ENCODE results near the gene URI1. TPM values are rescaled to one million over a fixed set of nuclear protein-coding genes. Genes with fewer than 3 reads are reported as not detected.

URI1 gene
- total RNA-seq, 2 experiments from 2014 or later, result 45.1 to 79.2 TPM

DNA sequence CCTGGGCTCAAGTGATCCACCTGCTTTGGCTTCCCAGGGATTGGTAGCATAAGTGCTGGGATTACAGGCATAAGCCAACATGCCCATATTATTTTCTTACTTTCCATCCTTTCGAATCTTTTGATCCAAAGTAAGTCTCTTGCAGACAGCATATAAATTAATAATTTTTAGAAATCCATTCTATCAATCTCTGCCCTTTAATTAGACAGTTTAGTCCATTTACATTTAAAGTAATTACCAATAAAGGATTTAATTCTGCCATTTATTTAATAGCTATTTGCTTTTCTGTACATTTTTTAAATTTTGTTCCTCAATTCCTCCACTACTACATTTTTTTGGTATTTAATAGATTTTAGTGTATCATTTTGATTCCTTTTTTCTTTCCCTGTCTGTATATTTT, 7.3 kb upstream of the URI1 start:
- DNase-seq (ENCODE audit: low spot score), result no peak
- peaks cover 7% of the 10 kb centered on the region; the same call in 1 of the 2 replicates for H3K9me3 ChIP-seq (ENCODE audit: low read length)
- H3K4me3 ChIP-seq (ENCODE audit: low read depth, low read length, poor library complexity, severe bottlenecking), result no peak overlapping the region
- no peaks in the 10 kb centered on the region for H3K36me3 ChIP-seq (ENCODE audit: insufficient read depth, low read length)
- H3K79me2 ChIP-seq (ENCODE audit: insufficient read depth, low read depth, low read length), result no peaks in the 10 kb centered on the region
- no peaks in the 10 kb centered on the region for H4K20me1 ChIP-seq (ENCODE audit: insufficient read depth, low read length)
- BruUV-seq (replicated peaks), result no TSS peak
- ChIA-PET POLR2A (no interaction called here), CTCF (ENCODE audit: unreplicated experiment) (no interaction called here)
- TF ChIP-seq EZH2phosphoT487 (IDR thresholded peaks at IDR 0.05; ENCODE audit: borderline replicate concordance, low read depth, low read length), result no peak
- TF ChIP-seq, protein P1, sequence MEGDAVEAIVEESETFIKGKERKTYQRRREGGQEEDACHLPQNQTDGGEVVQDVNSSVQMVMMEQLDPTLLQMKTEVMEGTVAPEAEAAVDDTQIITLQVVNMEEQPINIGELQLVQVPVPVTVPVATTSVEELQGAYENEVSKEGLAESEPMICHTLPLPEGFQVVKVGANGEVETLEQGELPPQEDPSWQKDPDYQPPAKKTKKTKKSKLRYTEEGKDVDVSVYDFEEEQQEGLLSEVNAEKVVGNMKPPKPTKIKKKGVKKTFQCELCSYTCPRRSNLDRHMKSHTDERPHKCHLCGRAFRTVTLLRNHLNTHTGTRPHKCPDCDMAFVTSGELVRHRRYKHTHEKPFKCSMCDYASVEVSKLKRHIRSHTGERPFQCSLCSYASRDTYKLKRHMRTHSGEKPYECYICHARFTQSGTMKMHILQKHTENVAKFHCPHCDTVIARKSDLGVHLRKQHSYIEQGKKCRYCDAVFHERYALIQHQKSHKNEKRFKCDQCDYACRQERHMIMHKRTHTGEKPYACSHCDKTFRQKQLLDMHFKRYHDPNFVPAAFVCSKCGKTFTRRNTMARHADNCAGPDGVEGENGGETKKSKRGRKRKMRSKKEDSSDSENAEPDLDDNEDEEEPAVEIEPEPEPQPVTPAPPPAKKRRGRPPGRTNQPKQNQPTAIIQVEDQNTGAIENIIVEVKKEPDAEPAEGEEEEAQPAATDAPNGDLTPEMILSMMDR (conservative IDR thresholded peaks at IDR 0.05; ENCODE audit: low read length), result no peak
- no peak overlapping the region for H2AFZ ChIP-seq (ENCODE audit: low read length)
- intact Hi-C loops (cut with micrococcal nuclease; ENCODE audit: unreplicated experiment), result no loop called here
- H3K9me2 ChIP-seq (ENCODE audit: insufficient read depth, low read length), result no peaks in the 10 kb centered on the region
- H3K4me1 ChIP-seq (ENCODE audit: insufficient read depth, low read length, poor library complexity, severe bottlenecking), result no peaks in the 10 kb centered on the region
- H3K4me2 ChIP-seq (ENCODE audit: low read length), result no peak overlapping the region
- H3K27ac ChIP-seq (ENCODE audit: low read depth, low read length, poor library complexity, severe bottlenecking), result no peak overlapping the region

DNA sequence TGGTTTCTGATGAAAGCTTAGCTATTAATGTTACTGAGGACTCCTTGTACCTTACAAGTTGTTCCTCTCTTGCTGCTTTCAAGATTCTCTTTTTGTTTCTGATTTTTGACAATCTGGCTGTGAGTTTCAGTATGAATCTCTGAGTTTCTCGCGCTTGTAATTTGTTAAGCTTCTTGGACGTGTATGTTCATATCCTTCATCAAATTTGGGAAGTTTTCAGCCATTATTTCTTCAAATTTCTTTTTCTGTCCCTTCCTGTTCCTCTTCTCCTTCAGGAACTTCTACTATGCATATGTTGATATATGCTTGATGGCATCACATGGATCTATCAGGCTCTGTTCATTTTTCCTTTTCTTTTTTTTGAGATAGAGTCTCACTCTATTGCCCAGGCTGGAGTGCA, 5.6 kb upstream of the URI1 start:
- no peak overlapping the region for H3K4me2 ChIP-seq (ENCODE audit: low read length)
- TF ChIP-seq, protein P1 (conservative IDR thresholded peaks at IDR 0.05; ENCODE audit: low read length), result no peak
- TF ChIP-seq EZH2phosphoT487 (IDR thresholded peaks at IDR 0.05; ENCODE audit: borderline replicate concordance, low read depth, low read length), result no peak
- no peaks in the 10 kb centered on the region for H3K9me2 ChIP-seq (ENCODE audit: insufficient read depth, low read length)
- ChIA-PET POLR2A (interaction anchor here (0.8 kb wide), 1 partner anchor 10 kb away, joined by 4 read pairs; no protein-coding TSS in a partner anchor), CTCF (ENCODE audit: unreplicated experiment) (interaction anchor here (0.7 kb wide), 1 partner anchor 870 kb away, joined by 3 read pairs; no protein-coding TSS in a partner anchor)
- no peak overlapping the region for H3K4me3 ChIP-seq (ENCODE audit: low read depth, low read length, poor library complexity, severe bottlenecking)
- H2AFZ ChIP-seq (ENCODE audit: low read length), result no peak overlapping the region
- no peaks in the 10 kb centered on the region for H3K36me3 ChIP-seq (ENCODE audit: insufficient read depth, low read length)
- H3K27ac ChIP-seq (ENCODE audit: low read depth, low read length, poor library complexity, severe bottlenecking), result no peak overlapping the region
- H3K4me1 ChIP-seq (ENCODE audit: insufficient read depth, low read length, poor library complexity, severe bottlenecking), result peaks cover 7% of the 10 kb centered on the region
- no peaks in the 10 kb centered on the region for H4K20me1 ChIP-seq (ENCODE audit: insufficient read depth, low read length)
- no peaks in the 10 kb centered on the region for H3K79me2 ChIP-seq (ENCODE audit: insufficient read depth, low read depth, low read length)
- no peak for DNase-seq (ENCODE audit: low spot score)
- intact Hi-C loops (cut with micrococcal nuclease; ENCODE audit: unreplicated experiment), result no loop called here
- no TSS peak for BruUV-seq (replicated peaks)
- peaks cover 7% of the 10 kb centered on the region; the same call in 1 of the 2 replicates for H3K9me3 ChIP-seq (ENCODE audit: low read length)

DNA sequence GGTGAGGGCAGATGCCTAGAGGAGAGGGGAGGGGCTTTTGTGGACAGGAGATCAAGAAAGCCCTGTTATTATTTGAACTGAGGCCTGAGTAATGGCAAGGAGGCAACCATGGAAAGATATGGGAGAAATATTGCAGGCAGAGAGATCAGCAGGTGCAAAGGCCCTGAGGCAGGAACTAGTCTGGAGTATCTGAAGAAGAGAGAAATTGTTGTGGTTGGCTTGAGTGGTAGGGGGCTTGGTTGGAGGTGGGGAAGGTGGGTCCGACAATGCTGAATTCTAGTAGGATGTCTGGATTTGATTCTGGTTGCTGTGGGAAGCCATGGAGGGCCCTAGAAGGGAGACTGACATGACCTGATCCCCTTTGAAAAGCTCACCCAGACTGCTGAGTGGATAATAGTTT, 2.4 kb upstream of the URI1 start:
- Histone ChIP-seq H3K4me3 (ENCODE audit: low read depth, low read length, poor library complexity, severe bottlenecking) (no peak overlapping the region), H3K9me3 (ENCODE audit: low read length) (peaks cover 7% of the 10 kb centered on the region; the same call in 1 of the 2 replicates), H3K27ac (ENCODE audit: low read depth, low read length, poor library complexity, severe bottlenecking) (no peak overlapping the region), H3K36me3 (ENCODE audit: insufficient read depth, low read length) (no peaks in the 10 kb centered on the region; the same call in 1 of the 2 replicates), H4K20me1 (ENCODE audit: insufficient read depth, low read length) (peaks cover 15% of the 10 kb centered on the region), H2AFZ (ENCODE audit: low read length) (no peak overlapping the region), H3K9me2 (ENCODE audit: insufficient read depth, low read length) (no peaks in the 10 kb centered on the region), H3K79me2 (ENCODE audit: insufficient read depth, low read depth, low read length) (peaks cover 21% of the 10 kb centered on the region), H3K4me2 (ENCODE audit: low read length) (no peak overlapping the region), H3K4me1 (ENCODE audit: insufficient read depth, low read length, poor library complexity, severe bottlenecking) (peaks cover 24% of the 10 kb centered on the region)
- TF ChIP-seq, protein P1 (conservative IDR thresholded peaks at IDR 0.05; ENCODE audit: low read length), result no peak
- no peak for TF ChIP-seq EZH2phosphoT487 (IDR thresholded peaks at IDR 0.05; ENCODE audit: borderline replicate concordance, low read depth, low read length)
- CTCF ChIA-PET (ENCODE audit: unreplicated experiment), result no interaction called here
- POLR2A ChIA-PET, result interaction anchor here (0.7 to 2.1 kb wide), 2 partner anchors 9 to 16 kb away, joined by 3 to 6 read pairs; no protein-coding TSS in a partner anchor
- no TSS peak for BruUV-seq (replicated peaks)
- intact Hi-C loops (cut with micrococcal nuclease; ENCODE audit: unreplicated experiment), result no loop called here
- DNase-seq (ENCODE audit: low spot score), result no peak
